OCI-LY7 (cell line): ENCODE measurements around the gene SDCCAG8. TPM values are rescaled to one million over a fixed set of nuclear protein-coding genes. Genes with fewer than 3 reads are reported as not detected.
A peak's percentile ranks its signal among the peaks of the same experiment; 100 is the strongest.

Experiments used
- BruUV-seq: library from RNA; stranded (reverse); fragments of 400-500 nt; replicated peaks from 2 replicates; lab custom pipeline; 2021; lab: Mats Ljungman, UMichigan
- CTCF ChIA-PET: fragments of 300-600 bp; sonication (Branson Sonifier 250); formaldehyde crosslinking; loops from one replicate; lab custom pipeline; 2022; ENCODE audit warnings: antibody characterized with exemption; ENCODE audit not compliant: unreplicated experiment; lab: Charles Lee
- POLR2A ChIA-PET: fragments of 300-600 bp; sonication (Branson Sonifier 250); formaldehyde crosslinking; loops from one replicate; lab custom pipeline; 2022; ENCODE audit warnings: antibody characterized with exemption; lab: Charles Lee
- DNase-seq: peaks from one replicate; pipeline ENCODE4 v3.0.0-alpha.2; 2015; ENCODE audit warnings: low spot score
- H2AFZ ChIP-seq: fragments of 200-600 bp; sonication (generic), shearing (Covaris generic); 2 replicates; pipeline ENCODE4 v1.6.1; 2014; ENCODE audit warnings: mild to moderate bottlenecking, antibody characterized with exemption, low read length, moderate library complexity
- H3K27ac ChIP-seq: fragments of 200-600 bp; sonication (generic); 2 replicates; pipeline ENCODE4 v1.5.1; 2014; ENCODE audit warnings: mixed run types, low read depth, mild to moderate bottlenecking, moderate library complexity, low read length, inconsistent platforms; ENCODE audit not compliant: poor library complexity, severe bottlenecking
- H3K36me3 ChIP-seq: fragments of 200-600 bp; sonication (generic); 2 replicates; pipeline ENCODE4 v1.6.1; 2014; ENCODE audit warnings: mild to moderate bottlenecking, antibody characterized with exemption, low read length, moderate library complexity, mixed read lengths; ENCODE audit not compliant: insufficient read depth
- H3K4me1 ChIP-seq: fragments of 200-600 bp; sonication (generic); 2 replicates; pipeline ENCODE4 v1.5.1; 2014; ENCODE audit warnings: mild to moderate bottlenecking, low read length; ENCODE audit not compliant: insufficient read depth, poor library complexity, severe bottlenecking
- H3K4me2 ChIP-seq: fragments of 200-600 bp; sonication (generic); 2 replicates; pipeline ENCODE4 v1.6.1; 2014; ENCODE audit warnings: mild to moderate bottlenecking, low read length
- H3K4me3 ChIP-seq: fragments of 200-600 bp; sonication (generic); 2 replicates; pipeline ENCODE4 v1.5.1; 2014; ENCODE audit warnings: mild to moderate bottlenecking, low read depth, low read length; ENCODE audit not compliant: poor library complexity, severe bottlenecking
- H3K79me2 ChIP-seq: fragments of 200-600 bp; sonication (generic); 2 replicates; pipeline ENCODE4 v1.6.1; 2016; ENCODE audit warnings: low read depth, mild to moderate bottlenecking, low read length, moderate library complexity, mixed read lengths; ENCODE audit not compliant: insufficient read depth
- H3K9me2 ChIP-seq: fragments of 200-600 bp; sonication (generic); 2 replicates; pipeline ENCODE4 v1.6.1; 2016; ENCODE audit warnings: mild to moderate bottlenecking, low read length, mixed read lengths; ENCODE audit not compliant: insufficient read depth
- H3K9me3 ChIP-seq: fragments of 200-600 bp; sonication (generic); 2 replicates; pipeline ENCODE4 v1.6.1; 2014; ENCODE audit warnings: mild to moderate bottlenecking, mixed run types, low read length, mixed read lengths
- H4K20me1 ChIP-seq: fragments of 200-600 bp; sonication (generic); 2 replicates; pipeline ENCODE4 v1.6.1; 2014; ENCODE audit warnings: mild to moderate bottlenecking, antibody characterized with exemption, low read length, moderate library complexity, mixed read lengths; ENCODE audit not compliant: insufficient read depth
- CTCF ChIP-seq: fragments of 200-600 bp; sonication (generic); conservative IDR thresholded peaks from 2 replicates; pipeline ENCODE4 v1.5.1; 2014; ENCODE audit warnings: mild to moderate bottlenecking, antibody characterized with exemption, low read length, moderate library complexity, mixed read lengths
- EZH2phosphoT487 ChIP-seq: fragments of 200-600 bp; sonication (generic); IDR thresholded peaks from 2 replicates; pipeline ENCODE4 v1.6.1; 2018; ENCODE audit warnings: low read depth, borderline replicate concordance, mild to moderate bottlenecking, mixed run types, antibody characterized with exemption, low read length, moderate library complexity, mixed read lengths
- intact Hi-C: fragments of 100-400 bp; cut with micrococcal nuclease; formaldehyde crosslinking; loops from one replicate; pipeline ENCODE4 v1.10.0; 2022; ENCODE audit not compliant: unreplicated experiment
- total RNA-seq, 2 experiments: library from RNA; depleted of rRNA in 1 of 2; stranded (reverse); fragments of >200 nt in 1 of 2; shearing (Covaris generic) in 1 of 2; gene quantifications; 2 replicates each; pipeline ENCODE4 v1.2.3, GENCODE V29; 2014 to 2022

The SDCCAG8 gene
- total RNA-seq, 2 experiments from 2014 or later = 18.1 to 28.7 TPM

- POLR2A ChIA-PET = no interaction called here
- no peaks in the 10 kb centered on the region for H3K9me2 ChIP-seq
- H3K36me3 ChIP-seq = no peaks in the 10 kb centered on the region
- TF ChIP-seq CTCF (no peak), EZH2phosphoT487 (no peak)
- no peak overlapping the region for H3K27ac ChIP-seq
- intact Hi-C loops = loop anchor here (5.0 kb wide), 1 partner anchor 711 kb away; the partner anchor contains the start of gene ZBTB18
- H3K79me2 ChIP-seq = no peaks in the 10 kb centered on the region
- H3K9me3 ChIP-seq = no peaks in the 10 kb centered on the region
- H3K4me2 ChIP-seq = no peak overlapping the region
- no peaks in the 10 kb centered on the region for H4K20me1 ChIP-seq
- no peaks in the 10 kb centered on the region for H3K4me1 ChIP-seq
- DNase-seq = no peak
- H3K4me3 ChIP-seq = no peak overlapping the region
- H2AFZ ChIP-seq = no peak overlapping the region
- CTCF ChIA-PET = no interaction called here
- BruUV-seq = no TSS peak
These were observed 85.2 kb downstream of the SDCCAG8 start for GRCh38 chr1:243341074-243341473.

GRCh38 chr1:243343970-243344937 is 88.4 kb downstream of the SDCCAG8 start:
- Histone ChIP-seq H3K27ac (no peak overlapping the region), H3K36me3 (no peaks in the 10 kb centered on the region), H3K4me1 (no peaks in the 10 kb centered on the region), H3K4me3 (no peak overlapping the region), H3K4me2 (no peak overlapping the region), H3K9me3 (no peaks in the 10 kb centered on the region), H3K9me2 (no peaks in the 10 kb centered on the region), H3K79me2 (no peaks in the 10 kb centered on the region), H2AFZ (no peak overlapping the region), H4K20me1 (no peaks in the 10 kb centered on the region)
- TF ChIP-seq EZH2phosphoT487 (no peak), CTCF (peak; percentile 91)
- intact Hi-C loops = loop anchor here (2.0 to 5.0 kb wide), 3 partner anchors 405 to 929 kb away; partner anchors contain the start of gene ZBTB18
- peak; percentile 63 for DNase-seq
- no TSS peak for BruUV-seq
- POLR2A ChIA-PET = interaction anchor here (0.7 kb wide), 1 partner anchor 895 kb away, joined by 3 read pairs; no protein-coding TSS in a partner anchor
- CTCF ChIA-PET = interaction anchor here (0.6 kb wide), 1 partner anchor 80 kb away, joined by 3 read pairs; no protein-coding TSS in a partner anchor
